ENCODE results near the gene CAPN10.

DNA sequence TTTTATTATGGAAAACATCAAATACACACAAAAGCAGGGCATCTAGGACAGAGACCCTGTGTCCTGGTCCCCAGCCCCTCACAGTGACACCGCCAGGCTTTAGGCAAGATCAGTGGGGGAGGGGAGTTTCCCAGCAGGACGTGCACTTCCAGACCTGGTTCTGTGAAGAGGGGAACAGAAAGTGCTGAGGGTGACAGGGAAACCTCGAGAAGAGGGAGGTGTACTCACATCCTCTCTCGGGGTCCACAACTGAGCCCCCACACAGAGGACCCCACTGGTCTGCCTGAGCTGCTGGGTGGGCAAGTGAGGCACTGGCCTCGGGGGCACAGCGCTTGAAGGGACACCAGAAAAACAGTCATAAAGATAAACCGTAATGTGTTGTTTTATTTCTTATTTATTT is 34.3 kb downstream of the CAPN10 start:
- TF ChIP-seq GATA3 (IDR thresholded peaks at IDR 0.05; ENCODE audit: low read depth, low read length) (no peak), GATA2 (IDR thresholded peaks at IDR 0.05; ENCODE audit: low read depth, low read length) (no peak)

Measured in SH-SY5Y (cell line).